IPS DF 6.9 (cell line): ENCODE results near the gene MBOAT7.

Source experiments
- DNase-seq: peaks from one replicate; pipeline ENCODE4 v3.0.0-alpha.2; 2013; ENCODE audit warnings: low read depth, low spot score
- H3K27ac ChIP-seq: one replicate; pipeline ENCODE4 v1.5.1; 2013; ENCODE audit warnings: low read length, control low read depth
- H3K27me3 ChIP-seq: 2 replicates; pipeline ENCODE4 v1.6.1; 2013; ENCODE audit warnings: mild to moderate bottlenecking, low read length; ENCODE audit not compliant: control insufficient read depth, insufficient read depth
- H3K36me3 ChIP-seq: 2 replicates; pipeline ENCODE4 v1.6.1; 2013; ENCODE audit warnings: low read length; ENCODE audit not compliant: control insufficient read depth, insufficient read depth
- H3K4me1 ChIP-seq: 2 replicates; pipeline ENCODE4 v1.6.1; 2013; ENCODE audit warnings: low read length; ENCODE audit not compliant: control insufficient read depth, insufficient read depth
- H3K4me3 ChIP-seq: 2 replicates; pipeline ENCODE4 v1.5.1; 2013; ENCODE audit warnings: mild to moderate bottlenecking, low read length
- H3K9me3 ChIP-seq: 2 replicates; pipeline ENCODE4 v1.6.1; 2013; ENCODE audit warnings: low read length, inconsistent platforms; ENCODE audit not compliant: control insufficient read depth, insufficient read depth
- WGBS: extraction: QIAGEN DNeasy Blood & Tissue Kit; methylation state at CpG from one replicate; pipeline ENCODE4 v1.1.7; 2013; ENCODE audit warnings: mixed read lengths, missing lambda C conversion rate; ENCODE audit not compliant: insufficient read length, insufficient coverage; 5-methylcytosine and 5-hydroxymethylcytosine counted together

MBOAT7 gene

GRCh38 chr19:54138489-54139256, 50.7 kb downstream of the MBOAT7 start:
- H3K9me3 ChIP-seq = no peaks in the 10 kb centered on the region
- no CpG with 5 or more reads among the region's 31 CpGs for WGBS
- H3K27ac ChIP-seq = no peak overlapping the region
- H3K27me3 ChIP-seq = no peaks in the 10 kb centered on the region
- H3K4me1 ChIP-seq = peaks cover 4% of the 10 kb centered on the region; the same call in 1 of the 2 replicates
- H3K4me3 ChIP-seq = peak overlapping the region; percentile 87; the same call in 1 of the 2 replicates
- peaks cover 13% of the 10 kb centered on the region for H3K36me3 ChIP-seq
- no peak for DNase-seq

GRCh38 chr19:54137699-54138488, 51.5 kb downstream of the MBOAT7 start, which contains the start of gene CNOT3:
Gene CNOT3 (plus strand): TSS chr19:54137762. CDS start chr19:54142979, 5,217 bp downstream.
- no peak for DNase-seq
- H3K36me3 ChIP-seq = peaks cover 5% of the 10 kb centered on the region
- WGBS = no CpG with 5 or more reads among the region's 103 CpGs
- no peaks in the 10 kb centered on the region for H3K27me3 ChIP-seq
- no peaks in the 10 kb centered on the region for H3K9me3 ChIP-seq
- no peak within 1 kb of the TSS for H3K27ac ChIP-seq
- peak within 1 kb of the TSS; percentile 87 for H3K4me3 ChIP-seq
- H3K4me1 ChIP-seq = peaks cover 4% of the 10 kb centered on the region; the same call in 1 of the 2 replicates

- no peak overlapping the region for H3K27ac ChIP-seq
Observed at GRCh38 chr19:54136864-54137698, 52.3 kb downstream of the MBOAT7 start.

GRCh38 chr19:54136086-54136863, 53.1 kb downstream of the MBOAT7 start:
- no CpG with 5 or more reads among the region's 30 CpGs for WGBS
- Histone ChIP-seq H3K27me3 (no peaks in the 10 kb centered on the region), H3K36me3 (peaks cover 4% of the 10 kb centered on the region; the same call in 1 of the 2 replicates), H3K4me1 (peaks cover 4% of the 10 kb centered on the region; the same call in 1 of the 2 replicates), H3K4me3 (peak overlapping the region; percentile 42; the same call in 1 of the 2 replicates), H3K9me3 (no peaks in the 10 kb centered on the region), H3K27ac (no peak overlapping the region)
- no peak for DNase-seq

More at GRCh38 chr19:54136864-54137698, 52.3 kb downstream of the MBOAT7 start:
- no CpG with 5 or more reads among the region's 46 CpGs for WGBS
- Histone ChIP-seq H3K36me3 (0 out of 2 replicates have a peak, but pooled peaks cover 3% of the 10 kb centered on the region), H3K27me3 (no peaks in the 10 kb centered on the region), H3K4me3 (peak overlapping the region; percentile 87; the same call in 1 of the 2 replicates), H3K4me1 (peaks cover 4% of the 10 kb centered on the region; the same call in 1 of the 2 replicates), H3K9me3 (no peaks in the 10 kb centered on the region)
- peak; percentile 100 for DNase-seq

GRCh38 chr19:54133957-54134590, 55.3 kb downstream of the MBOAT7 start:
- Histone ChIP-seq H3K27ac (no peak overlapping the region), H3K27me3 (no peaks in the 10 kb centered on the region), H3K36me3 (peaks cover 13% of the 10 kb centered on the region), H3K9me3 (no peaks in the 10 kb centered on the region), H3K4me3 (no peak overlapping the region), H3K4me1 (peaks cover 4% of the 10 kb centered on the region; the same call in 1 of the 2 replicates)
- DNase-seq = no peak
- no CpG with 5 or more reads among the region's 2 CpGs for WGBS

- H3K36me3 ChIP-seq = peaks cover 19% of the 10 kb centered on the region
- H3K4me3 ChIP-seq = no peak overlapping the region
- no peak for DNase-seq
- no peaks in the 10 kb centered on the region for H3K9me3 ChIP-seq
- WGBS = no CpG with 5 or more reads among the region's 10 CpGs
- H3K27ac ChIP-seq = no peak overlapping the region
- H3K27me3 ChIP-seq = no peaks in the 10 kb centered on the region
- no peaks in the 10 kb centered on the region for H3K4me1 ChIP-seq
Observed at GRCh38 chr19:54133312-54133956, 55.9 kb downstream of the MBOAT7 start.

- no CpG with 5 or more reads among the region's 20 CpGs for WGBS
- H3K27ac ChIP-seq = no peak overlapping the region
- no peak for DNase-seq
- peaks cover 37% of the 10 kb centered on the region for H3K36me3 ChIP-seq
- no peaks in the 10 kb centered on the region for H3K27me3 ChIP-seq
- no peak overlapping the region for H3K4me3 ChIP-seq
- H3K4me1 ChIP-seq = no peaks in the 10 kb centered on the region
- no peaks in the 10 kb centered on the region for H3K9me3 ChIP-seq
Observed at GRCh38 chr19:54129617-54129996, 59.8 kb downstream of the MBOAT7 start.

GRCh38 chr19:54128796-54129616, 60.4 kb downstream of the MBOAT7 start:
- peaks cover 43% of the 10 kb centered on the region for H3K36me3 ChIP-seq

More at GRCh38 chr19:54128796-54129616, 60.4 kb downstream of the MBOAT7 start:
- no CpG with 5 or more reads among the region's 41 CpGs for WGBS
- no peaks in the 10 kb centered on the region for H3K4me1 ChIP-seq
- DNase-seq = no peak
- H3K9me3 ChIP-seq = no peaks in the 10 kb centered on the region
- H3K27me3 ChIP-seq = no peaks in the 10 kb centered on the region
- no peak overlapping the region for H3K27ac ChIP-seq
- no peak overlapping the region for H3K4me3 ChIP-seq
